ENCODE measurements around the gene SLC16A13.

DNA sequence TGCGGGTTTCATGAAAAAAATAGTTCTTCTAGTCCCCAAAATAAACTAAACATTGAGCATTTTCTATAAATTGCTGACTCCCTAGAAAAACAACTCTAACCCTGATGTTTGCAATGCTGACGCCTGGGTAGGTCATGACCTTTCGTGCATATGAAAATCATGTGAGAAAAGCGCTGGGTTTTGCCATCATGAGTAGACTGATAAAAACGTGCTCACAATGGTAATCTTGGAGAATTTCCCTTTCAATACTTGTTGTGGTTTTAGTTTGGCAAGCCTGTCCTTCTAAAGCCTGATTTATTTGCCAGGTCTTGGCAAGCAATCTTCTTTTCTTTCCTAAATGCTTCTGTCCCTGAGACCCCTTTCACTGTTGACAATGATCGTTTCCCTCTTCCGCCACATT lies 48.3 kb downstream of the SLC16A13 start:
- TF ChIP-seq, protein P1, sequence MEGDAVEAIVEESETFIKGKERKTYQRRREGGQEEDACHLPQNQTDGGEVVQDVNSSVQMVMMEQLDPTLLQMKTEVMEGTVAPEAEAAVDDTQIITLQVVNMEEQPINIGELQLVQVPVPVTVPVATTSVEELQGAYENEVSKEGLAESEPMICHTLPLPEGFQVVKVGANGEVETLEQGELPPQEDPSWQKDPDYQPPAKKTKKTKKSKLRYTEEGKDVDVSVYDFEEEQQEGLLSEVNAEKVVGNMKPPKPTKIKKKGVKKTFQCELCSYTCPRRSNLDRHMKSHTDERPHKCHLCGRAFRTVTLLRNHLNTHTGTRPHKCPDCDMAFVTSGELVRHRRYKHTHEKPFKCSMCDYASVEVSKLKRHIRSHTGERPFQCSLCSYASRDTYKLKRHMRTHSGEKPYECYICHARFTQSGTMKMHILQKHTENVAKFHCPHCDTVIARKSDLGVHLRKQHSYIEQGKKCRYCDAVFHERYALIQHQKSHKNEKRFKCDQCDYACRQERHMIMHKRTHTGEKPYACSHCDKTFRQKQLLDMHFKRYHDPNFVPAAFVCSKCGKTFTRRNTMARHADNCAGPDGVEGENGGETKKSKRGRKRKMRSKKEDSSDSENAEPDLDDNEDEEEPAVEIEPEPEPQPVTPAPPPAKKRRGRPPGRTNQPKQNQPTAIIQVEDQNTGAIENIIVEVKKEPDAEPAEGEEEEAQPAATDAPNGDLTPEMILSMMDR (IDR thresholded peaks at IDR 0.05) = no peak
- no peak for TF ChIP-seq POLR2A (IDR thresholded peaks at IDR 0.05)

Data from body of pancreas (tissue), 4 donors.